Measurements from ENCODE around the gene VIL1.
A peak's percentile ranks its signal among the peaks of the same experiment; 100 is the strongest.

VIL1 gene

DNA sequence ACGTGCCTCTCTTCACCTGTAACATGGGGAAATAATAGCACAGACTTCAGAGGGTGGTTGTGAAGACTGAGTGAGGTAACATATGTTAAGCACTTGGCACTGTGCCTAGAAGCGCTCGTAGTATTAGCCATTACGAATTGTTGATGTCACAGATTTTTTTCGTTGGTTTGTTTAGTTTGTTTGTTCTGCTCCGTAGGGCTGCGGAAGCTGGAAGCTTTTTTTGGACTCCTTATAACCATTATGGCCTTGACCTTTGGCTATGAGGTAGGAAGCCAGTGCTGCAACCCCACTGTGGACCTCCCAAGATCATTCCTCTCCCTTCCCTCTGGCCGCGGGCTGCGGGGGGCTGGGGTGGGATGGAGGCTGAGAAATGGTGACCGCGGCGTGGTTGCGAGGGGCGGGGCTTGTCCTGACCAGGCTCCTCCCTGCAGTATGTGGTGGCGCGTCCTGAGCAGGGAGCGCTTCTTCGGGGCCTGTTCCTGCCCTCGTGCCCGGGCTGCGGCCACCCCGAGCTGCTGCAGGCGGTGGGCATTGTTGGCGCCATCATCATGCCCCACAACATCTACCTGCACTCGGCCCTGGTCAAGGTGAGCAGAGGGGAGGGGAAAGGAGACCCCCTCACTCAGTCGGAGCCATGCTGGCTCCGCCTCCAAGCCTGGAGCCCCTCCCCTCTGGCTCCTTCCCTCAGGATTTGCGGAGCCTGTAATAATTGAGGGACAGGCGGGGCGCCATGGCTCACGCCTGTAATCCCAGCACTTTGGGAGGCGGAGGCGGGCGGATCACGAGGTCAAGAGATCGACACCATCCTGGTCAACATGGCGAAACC is 31.3 kb upstream of the VIL1 start:
- peak; percentile 60 for DNase-seq (ENCODE audit: low read depth)
- no peak for TF ChIP-seq CTCF (IDR thresholded peaks at IDR 0.05; ENCODE audit: low read depth, low read length, missing control alignments)
- H3K4me3 ChIP-seq (ENCODE audit: low read depth, low read length), result peak overlapping the region; percentile 23
- in situ Hi-C loops (cut with HindIII; ENCODE audit: low sequenced_read_pairs), result no loop called here

- TF ChIP-seq CTCF (IDR thresholded peaks at IDR 0.05; ENCODE audit: low read depth, low read length, missing control alignments), result no peak
- no peak for DNase-seq (ENCODE audit: low read depth)
- in situ Hi-C loops (cut with HindIII; ENCODE audit: low sequenced_read_pairs), result no loop called here
- H3K4me3 ChIP-seq (ENCODE audit: low read depth, low read length), result no peak overlapping the region
These were observed 29.4 kb upstream of the VIL1 start for GRCh38 chr2:218389333-218390150.

DNA sequence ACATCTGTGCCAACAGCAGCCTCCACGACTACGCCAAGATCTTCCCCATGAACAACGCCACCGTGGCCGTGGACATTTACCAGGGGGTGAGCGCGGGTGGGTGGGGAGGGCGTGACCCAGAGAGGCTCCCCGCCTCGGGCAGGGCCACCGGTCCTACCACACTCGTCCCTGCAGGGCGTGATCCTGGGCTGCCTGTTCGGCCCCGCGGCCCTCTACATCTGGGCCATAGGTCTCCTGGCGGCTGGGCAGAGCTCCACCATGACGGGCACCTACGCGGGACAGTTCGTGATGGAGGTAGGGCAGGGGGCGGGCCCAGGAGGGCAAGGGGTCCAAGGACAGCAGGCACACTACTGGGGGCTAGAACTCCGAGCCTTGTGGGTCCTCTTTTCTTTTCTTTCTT is 27.7 kb upstream of the VIL1 start:
- in situ Hi-C loops (cut with HindIII; ENCODE audit: low sequenced_read_pairs), result no loop called here
- DNase-seq (ENCODE audit: low read depth), result no peak
- H3K4me3 ChIP-seq (ENCODE audit: low read depth, low read length), result no peak overlapping the region
- no peak for TF ChIP-seq CTCF (IDR thresholded peaks at IDR 0.05; ENCODE audit: low read depth, low read length, missing control alignments)

- in situ Hi-C loops (cut with HindIII; ENCODE audit: low sequenced_read_pairs), result no loop called here
These were observed 26.5 kb upstream of the VIL1 start for GRCh38 chr2:218392459-218392858.

DNA sequence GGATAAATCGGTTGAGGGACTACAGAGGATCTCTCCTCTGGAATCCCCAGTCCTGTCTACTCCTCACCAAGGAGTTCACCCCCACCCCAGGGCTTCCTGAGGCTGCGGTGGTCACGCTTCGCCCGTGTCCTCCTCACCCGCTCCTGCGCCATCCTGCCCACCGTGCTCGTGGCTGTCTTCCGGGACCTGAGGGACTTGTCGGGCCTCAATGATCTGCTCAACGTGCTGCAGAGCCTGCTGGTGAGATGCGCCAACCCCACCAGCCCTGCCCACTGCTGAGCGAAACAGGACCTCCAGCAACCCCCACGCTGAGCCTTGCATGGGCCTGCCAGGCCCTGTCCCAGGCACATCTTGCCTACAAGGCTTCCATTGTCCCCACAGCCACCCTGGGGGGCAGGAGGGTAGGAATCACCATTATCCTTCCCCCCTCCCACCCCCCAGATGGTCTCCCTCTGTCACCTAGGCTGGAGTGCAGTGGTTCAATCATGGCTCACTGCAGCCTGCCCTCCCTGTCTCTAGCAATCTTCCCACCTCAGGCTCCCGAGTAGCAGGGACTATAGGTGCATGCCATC is 25.9 kb upstream of the VIL1 start:
- H3K4me3 ChIP-seq (ENCODE audit: low read depth, low read length), result no peak overlapping the region
- in situ Hi-C loops (cut with HindIII; ENCODE audit: low sequenced_read_pairs), result no loop called here
- no peak for TF ChIP-seq CTCF (IDR thresholded peaks at IDR 0.05; ENCODE audit: low read depth, low read length, missing control alignments)
- DNase-seq (ENCODE audit: low read depth), result no peak

More at GRCh38 chr2:218392459-218392858, 26.5 kb upstream of the VIL1 start:
- TF ChIP-seq CTCF (IDR thresholded peaks at IDR 0.05; ENCODE audit: low read depth, low read length, missing control alignments), result no peak
- no peak for DNase-seq (ENCODE audit: low read depth)
- H3K4me3 ChIP-seq (ENCODE audit: low read depth, low read length), result no peak overlapping the region

DNA sequence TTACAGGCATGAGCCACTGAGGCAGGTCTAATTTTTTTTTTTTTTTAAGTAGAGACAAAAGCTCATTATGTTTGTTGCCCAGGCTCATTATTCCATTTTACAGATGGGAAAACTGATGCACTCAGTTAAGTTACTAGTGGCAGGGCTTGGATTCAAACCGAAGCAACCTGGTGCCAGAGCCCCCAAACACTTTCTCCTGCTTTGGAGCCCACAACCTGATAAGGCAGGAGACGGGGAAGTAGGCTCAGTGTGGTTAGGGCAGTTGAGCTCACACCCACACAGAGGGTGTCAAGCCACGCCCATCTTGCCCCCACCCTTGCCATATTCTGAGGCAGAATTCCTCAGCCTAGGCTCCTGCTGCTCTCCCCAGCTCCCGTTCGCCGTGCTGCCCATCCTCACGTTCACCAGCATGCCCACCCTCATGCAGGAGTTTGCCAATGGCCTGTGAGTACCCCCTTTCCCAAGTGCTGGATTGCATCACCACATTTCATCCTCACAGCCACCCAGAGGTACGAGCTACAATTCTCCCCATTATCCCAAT is 25.1 kb upstream of the VIL1 start:
- H3K4me3 ChIP-seq (ENCODE audit: low read depth, low read length), result no peak overlapping the region
- TF ChIP-seq CTCF (IDR thresholded peaks at IDR 0.05; ENCODE audit: low read depth, low read length, missing control alignments), result no peak
- in situ Hi-C loops (cut with HindIII; ENCODE audit: low sequenced_read_pairs), result no loop called here
- no peak for DNase-seq (ENCODE audit: low read depth)

Measured in astrocyte of the cerebellum (primary cell).